Thyroid gland (tissue), 4 donors: ENCODE data around the gene ASPHD1. TPM values are rescaled to one million over a fixed set of nuclear protein-coding genes. Genes with fewer than 3 reads are reported as not detected.

Experiments used
- DNase-seq, 2 donors: peaks; one replicate each; pipeline ENCODE4 v3.0.0-alpha.2; 2019
- H3K27ac ChIP-seq, 3 donors: fragments of 200-600 bp; sonication (generic); 1 replicate in 2 of 3; 2 replicates in 1 of 3; pipeline ENCODE4 v1.5.1; 2016 to 2019; ENCODE audit warnings: mild to moderate bottlenecking in 1 of 3, moderate library complexity in 1 of 3
- H3K27me3 ChIP-seq: fragments of 200-600 bp; sonication (generic); one replicate; pipeline ENCODE4 v1.5.1; 2019
- H3K36me3 ChIP-seq, 2 donors: fragments of 200-600 bp; sonication (generic); one replicate each; pipeline ENCODE4 v1.5.1; 2016 to 2019
- H3K4me1 ChIP-seq, 2 donors: fragments of 200-600 bp; sonication (generic); one replicate each; pipeline ENCODE4 v1.5.1; 2017 to 2019
- H3K4me3 ChIP-seq, 3 donors: fragments of 200-600 bp; sonication (generic); replicated peaks in 1 of 3; 1 replicate in 2 of 3; 2 replicates in 1 of 3; pipeline ENCODE4 v1.5.1; 2016; ENCODE audit warnings: mild to moderate bottlenecking in 1 of 3
- H3K9me3 ChIP-seq: fragments of 200-600 bp; sonication (generic); one replicate; pipeline ENCODE4 v1.5.1; 2017
- CTCF ChIP-seq, 6 experiments: fragments of 200-600 bp in 3 of 6; fragments of 450-650 bp in 3 of 6; sonication (generic) in 3 of 6; IDR thresholded peaks; one replicate each; pipeline ENCODE4 v1.5.1; 2016 to 2019; ENCODE audit warnings: antibody characterized with exemption in 6 of 6, mild to moderate bottlenecking in 2 of 6, inconsistent platforms in 1 of 6, moderate library complexity in 1 of 6
- POLR2A ChIP-seq, 2 donors: fragments of 450-650 bp; IDR thresholded peaks; one replicate each; pipeline ENCODE4 v1.6.1; 2017; ENCODE audit warnings: antibody characterized with exemption in 2 of 2, mild to moderate bottlenecking in 2 of 2, moderate library complexity in 1 of 2
- WGBS, 2 donors: methylation state at CpG; one replicate each; pipeline ENCODE4 v1.1.5; 2017; 5-methylcytosine and 5-hydroxymethylcytosine counted together
- intact Hi-C: fragments of 100-400 bp; cut with DNase I; formaldehyde crosslinking; loops from one replicate; pipeline ENCODE4 v1.15.1; 2023
- total RNA-seq, 4 donors: library from RNA; depleted of rRNA; stranded (reverse); fragments of >200 nt; gene quantifications; one replicate each; pipeline ENCODE4 v1.2.3, GENCODE V29; 2016

ASPHD1 gene
- not detected for total RNA-seq

- Histone ChIP-seq H3K4me1 (peaks cover 6 to 16% of the 10 kb centered on the region in 2 donors), H3K27ac (no peak within 1 kb of the TSS), H3K9me3 (no peaks in the 10 kb centered on the region), H3K36me3 (no peaks in the 10 kb centered on the region), H3K4me3 (peak within 1 kb of the TSS in 1 of 3 donors; percentile 44), H3K27me3 (no peaks in the 10 kb centered on the region)
- DNase-seq, result peak; percentile 70
- TF ChIP-seq CTCF (IDR thresholded peaks at IDR 0.05) (no peak), POLR2A (IDR thresholded peaks at IDR 0.05) (no peak)
- intact Hi-C loops, result no loop called here
- 1 to 2% methylated on average over 24 to 25 of the region's 67 CpGs for WGBS, 2 donors
Observed at GRCh38 chr16:29900102-29900887, at the start of gene ASPHD1. Gene ASPHD1, plus strand, starts transcription at chr16:29900488. Its CDS starts 484 bp downstream, at chr16:29900972.

GRCh38 chr16:29850998-29851397 is 49.3 kb upstream of the ASPHD1 start:
- WGBS, 2 donors, result 87 to 97% methylated on average over 3 of the region's 3 CpGs
- Histone ChIP-seq H3K36me3 (peaks cover 12 to 16% of the 10 kb centered on the region in 2 donors), H3K9me3 (no peaks in the 10 kb centered on the region), H3K27ac (no peak overlapping the region), H3K27me3 (no peaks in the 10 kb centered on the region), H3K4me3 (no peak overlapping the region), H3K4me1 (peaks cover 0 to 8% of the 10 kb centered on the region in 2 donors)
- intact Hi-C loops, result no loop called here
- no peak for DNase-seq
- TF ChIP-seq CTCF (IDR thresholded peaks at IDR 0.05) (no peak), POLR2A (IDR thresholded peaks at IDR 0.05) (no peak)

GRCh38 chr16:29852654-29853053 is 47.6 kb upstream of the ASPHD1 start:
- 52 to 55% methylated on average over 7 of the region's 7 CpGs for WGBS, 2 donors
- intact Hi-C loops, result no loop called here
- Histone ChIP-seq H3K4me1 (peaks cover 0 to 8% of the 10 kb centered on the region in 2 donors), H3K36me3 (peaks cover 2% of the 10 kb centered on the region in 2 donors), H3K27me3 (no peaks in the 10 kb centered on the region), H3K27ac (no peak overlapping the region), H3K9me3 (no peaks in the 10 kb centered on the region), H3K4me3 (no peak overlapping the region)
- no peak for DNase-seq
- no peak for TF ChIP-seq CTCF (IDR thresholded peaks at IDR 0.05)
- no peak for TF ChIP-seq POLR2A (IDR thresholded peaks at IDR 0.05)

- TF ChIP-seq POLR2A (IDR thresholded peaks at IDR 0.05), result no peak
- no peak for TF ChIP-seq CTCF (IDR thresholded peaks at IDR 0.05)
Observed at GRCh38 chr16:29854520-29855100, 45.7 kb upstream of the ASPHD1 start.

More at GRCh38 chr16:29854520-29855100, 45.7 kb upstream of the ASPHD1 start:
- no peak overlapping the region for H3K4me3 ChIP-seq
- intact Hi-C loops, result no loop called here
- H3K4me1 ChIP-seq, result no peaks in the 10 kb centered on the region
- no peak overlapping the region for H3K27ac ChIP-seq
- H3K9me3 ChIP-seq, result no peaks in the 10 kb centered on the region
- H3K27me3 ChIP-seq, result no peaks in the 10 kb centered on the region
- H3K36me3 ChIP-seq, result peaks cover 9 to 10% of the 10 kb centered on the region in 2 donors
- 74 to 79% methylated on average over 5 of the region's 5 CpGs for WGBS, 2 donors
- no peak for DNase-seq
